ENCODE data around the gene POLD4.

- TF ChIP-seq CTCF (IDR thresholded peaks at IDR 0.05) (no peak), POLR2A (IDR thresholded peaks at IDR 0.05) (no peak)
These were observed 11.7 kb upstream of the POLD4 start for GRCh38 chr11:67364783-67365722.
